ENCODE measurements around the gene EDC4. TPM values are rescaled to one million over a fixed set of nuclear protein-coding genes. Genes with fewer than 3 reads are reported as not detected.

EDC4 gene
- total and polyA plus RNA-seq, 2 of the 13 experiments (the other 11 are each of a cell fraction or from before 2014, with no cell fraction given): 51.4 to 59.1 TPM

- intact Hi-C loops (cut with micrococcal nuclease; ENCODE audit: unreplicated experiment) (no loop called here), in situ Hi-C loops (cut with HindIII; ENCODE audit: extremely low pct_ligation_motif_present, low pct_unique_long_range_greater_than_20kb) (no loop called here)
- Histone ChIP-seq H3K27ac (ENCODE audit: extremely low read length, insufficient read depth, low read length) (peak overlapping the region; percentile 92), H3K79me2 (ENCODE audit: insufficient read depth, low read length) (peaks cover 33% of the 10 kb centered on the region), H3K4me2 (ENCODE audit: low read depth, low read length) (peak overlapping the region; percentile 89), H3K4me1 (ENCODE audit: insufficient read depth, low read length) (peaks cover 53% of the 10 kb centered on the region), H3K36me3 (replicated peaks in 1 of 2; ENCODE audit: control insufficient read depth in 1 of 2, insufficient read depth in 2 of 2, low read length in 2 of 2) (no peaks in the 10 kb centered on the region), H3K4me3 (replicated peaks in 1 of 3; ENCODE audit: insufficient read depth in 1 of 3, low read depth in 2 of 3, low read length in 3 of 3) (peak overlapping the region; percentile 80 to 97 (median 92)), H3K9me3 (ENCODE audit: low read length) (no peaks in the 10 kb centered on the region), H4K20me1 (ENCODE audit: insufficient read depth, low read length) (peaks cover 16% of the 10 kb centered on the region), H3K27me3 (ENCODE audit: control insufficient read depth in 1 of 2, insufficient read depth in 2 of 2, low read length in 2 of 2) (no peaks in the 10 kb centered on the region; a peak in 1 of 5 replicates), H3K9ac (ENCODE audit: insufficient read depth, low read depth, low read length) (peak overlapping the region; percentile 93), H2AFZ (ENCODE audit: low read length) (peak overlapping the region; percentile 88)
- CTCF ChIA-PET (ENCODE audit: low intra/inter-chr PET ratio, low total read pairs): interaction anchor here (1.0 to 2.6 kb wide), 5 partner anchors 24 to 173 kb away, joined by 3 to 28 read pairs (median 3); no protein-coding TSS in a partner anchor
- FAIRE-seq: no peak
- TSS peak; percentile 46 for BruUV-seq (replicated peaks)
- DNase-seq (ENCODE audit: low spot score): no peak
- WGBS (ENCODE audit: low lambda C conversion rate): 34% methylated on average over 17 of the region's 17 CpGs
- ATAC-seq: peak; percentile 2
- POLR2A ChIA-PET: interaction anchor here (0.8 kb wide), 1 partner anchor 181 kb away, joined by 3 read pairs; the partner anchor contains the start of gene ACD
- no peak for TF ChIP-seq DR1 (CRISPR knock-in tag; IDR thresholded peaks at IDR 0.05)
- TF ChIP-seq ZNF883 (CRISPR knock-in tag; IDR thresholded peaks at IDR 0.05; ENCODE audit: not compliant biosample characterization): no peak
- TF ChIP-seq HNF1B (CRISPR knock-in tag; IDR thresholded peaks at IDR 0.05): no peak
- TF ChIP-seq EEA1 (CRISPR knock-in tag; IDR thresholded peaks at IDR 0.05; ENCODE audit: borderline replicate concordance): no peak
- TF ChIP-seq ZSCAN9 (CRISPR knock-in tag; IDR thresholded peaks at IDR 0.05; ENCODE audit: borderline replicate concordance): no peak
- no peak for TF ChIP-seq ISX (CRISPR knock-in tag; conservative IDR thresholded peaks at IDR 0.05)
- no peak for TF ChIP-seq CC2D1A (CRISPR knock-in tag; IDR thresholded peaks at IDR 0.05)
- TF ChIP-seq KLF9 (CRISPR knock-in tag; IDR thresholded peaks at IDR 0.05; ENCODE audit: low read depth): no peak
- no peak for TF ChIP-seq NONO (IDR thresholded peaks at IDR 0.05)
- no peak for TF ChIP-seq NONO (CRISPR knock-in tag; conservative IDR thresholded peaks at IDR 0.05)
- TF ChIP-seq KDM6A (CRISPR knock-in tag; IDR thresholded peaks at IDR 0.05; ENCODE audit: low read depth): no peak
- TF ChIP-seq TRIM22 (IDR thresholded peaks at IDR 0.05): no peak
- no peak for TF ChIP-seq ATM (IDR thresholded peaks at IDR 0.05; ENCODE audit: borderline replicate concordance)
- TF ChIP-seq NR2C2 (CRISPR knock-in tag; IDR thresholded peaks at IDR 0.05; ENCODE audit: borderline replicate concordance): no peak
- 0 out of 2 replicates have a peak, but pooled peaks have one; percentile 29 for TF ChIP-seq ZNF569 (CRISPR knock-in tag; IDR thresholded peaks at IDR 0.05; ENCODE audit: borderline replicate concordance)
- no peak for TF ChIP-seq ZFP1 (CRISPR knock-in tag; IDR thresholded peaks at IDR 0.05)
- TF ChIP-seq SMARCC2 (IDR thresholded peaks at IDR 0.05): 0 out of 2 replicates have a peak, but pooled peaks have one; percentile 37
- 0 out of 2 replicates have a peak, but pooled peaks have one; percentile 1 for TF ChIP-seq BRD4 (CRISPR knock-in tag; IDR thresholded peaks at IDR 0.05)
- peak; percentile 29; the same call in 1 of the 2 replicates for TF ChIP-seq ZNF33A (CRISPR knock-in tag; IDR thresholded peaks at IDR 0.05; ENCODE audit: borderline replicate concordance)
- TF ChIP-seq ZNF343 (CRISPR knock-in tag; IDR thresholded peaks at IDR 0.05): no peak
- no peak for TF ChIP-seq HNRNPL (IDR thresholded peaks at IDR 0.05; ENCODE audit: low read depth, low read length)
- TF ChIP-seq ZNF891 (CRISPR knock-in tag; IDR thresholded peaks at IDR 0.05): no peak
- TF ChIP-seq ZNF720 (CRISPR knock-in tag; IDR thresholded peaks at IDR 0.05): no peak
- no peak for TF ChIP-seq SIN3A (IDR thresholded peaks at IDR 0.05; ENCODE audit: borderline replicate concordance, low read depth, low read length)
- TF ChIP-seq ZNF607 (CRISPR knock-in tag; IDR thresholded peaks at IDR 0.05; ENCODE audit: borderline replicate concordance): peak; percentile 79; the same call in 1 of the 2 replicates
- no peak for TF ChIP-seq NFE2 (CRISPR knock-in tag; IDR thresholded peaks at IDR 0.05)
These were observed 31.5 kb upstream of the EDC4 start for GRCh38 chr16:67841198-67841815.
